Islet of Langerhans (tissue), 1 donor: ENCODE measurements around the gene ZPBP.
"Not testable (repeated sequence)": the region's sequence is repeated elsewhere in the genome, so short reads cannot be mapped to it uniquely, and the experiment has no call there.

ENCODE experiments used
- FAIRE-seq: peaks from one replicate; lab custom pipeline; 2011; peaks lifted over from hg19 to GRCh38; lab: Jason Lieb, UNC

Gene ZPBP

GRCh38 chr7:50092579-50093491, at the start of gene ZPBP:
Gene ZPBP, minus strand, starts transcription at chr7:50093246. Its CDS starts 52 bp downstream, at chr7:50093194.
- peak; percentile 100 for FAIRE-seq

- peak; percentile 97 for FAIRE-seq
Measured at GRCh38 chr7:50142425-50143017, 49.5 kb upstream of the ZPBP start.

DNA sequence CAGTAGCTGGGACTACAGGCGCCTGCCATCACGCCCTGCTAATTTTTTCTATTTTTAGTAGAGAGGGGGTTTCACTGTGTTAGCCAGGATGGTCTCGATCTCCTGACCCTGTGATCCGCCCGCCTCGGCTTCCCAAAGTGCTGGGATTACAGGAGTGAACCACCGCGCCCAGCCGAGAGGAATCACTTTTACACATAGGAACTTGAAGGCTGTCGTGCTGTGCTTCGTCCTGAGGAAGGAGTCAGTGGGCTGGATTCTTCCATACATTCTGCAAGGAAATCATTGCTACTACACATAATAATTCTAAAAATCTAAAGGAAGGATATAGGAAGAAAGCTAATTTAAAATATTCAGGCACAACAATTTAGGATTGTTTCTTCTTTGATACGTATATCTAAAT, 48.8 kb upstream of the ZPBP start:
- FAIRE-seq = no peak

GRCh38 chr7:50141131-50141530, 48.1 kb upstream of the ZPBP start:
- no peak for FAIRE-seq

DNA sequence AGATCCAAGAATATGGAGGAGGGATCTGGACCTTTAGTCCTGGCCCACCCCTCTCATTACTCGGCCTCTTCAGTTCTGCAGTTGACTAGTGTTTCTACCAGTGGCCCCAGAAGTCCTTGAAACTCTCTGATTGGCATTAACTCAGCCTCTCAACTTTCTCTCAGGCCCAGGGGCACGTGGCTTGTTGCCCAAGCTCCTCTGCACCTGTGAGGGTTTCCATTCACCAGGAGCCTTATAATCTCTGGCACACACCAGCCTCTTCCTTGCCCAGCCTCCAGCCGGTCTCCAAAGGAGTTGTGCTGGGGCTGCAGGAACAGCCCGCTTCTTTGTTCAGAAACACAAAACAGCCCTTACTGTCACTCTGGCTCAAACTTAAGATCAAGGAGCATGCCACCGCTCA, 47.6 kb upstream of the ZPBP start:
- no peak for FAIRE-seq

GRCh38 chr7:50138101-50138500, 45.1 kb upstream of the ZPBP start:
- no peak for FAIRE-seq

- no peak for FAIRE-seq
Measured at GRCh38 chr7:50125766-50126165, 32.7 kb upstream of the ZPBP start.

GRCh38 chr7:50121286-50121685, 28.2 kb upstream of the ZPBP start:
- FAIRE-seq = no peak

GRCh38 chr7:50119815-50120637, 27.0 kb upstream of the ZPBP start:
- FAIRE-seq = no peak

- no peak for FAIRE-seq
Measured at GRCh38 chr7:50112250-50112649, 19.2 kb upstream of the ZPBP start.

DNA sequence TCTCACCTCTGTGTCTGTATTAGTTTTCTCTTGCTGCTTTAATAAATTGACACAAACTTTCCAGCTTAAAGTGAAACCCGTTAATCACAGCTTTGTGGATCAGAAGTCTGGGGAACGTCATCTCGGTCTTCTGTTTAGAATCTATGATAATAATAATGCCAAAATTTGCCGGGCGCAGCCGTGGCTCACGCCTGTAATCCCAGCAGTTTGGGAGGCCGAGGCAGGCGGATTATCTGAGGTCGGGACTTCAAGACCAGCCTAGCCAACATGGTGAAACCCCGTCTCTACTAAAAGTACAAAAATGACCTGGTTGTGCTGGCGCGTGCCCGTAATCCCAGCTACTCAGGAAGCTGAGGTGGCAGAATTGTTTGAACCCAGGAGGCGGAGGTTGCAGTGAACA, 8.8 kb upstream of the ZPBP start:
- FAIRE-seq = no peak

GRCh38 chr7:50095634-50096033, 2.6 kb upstream of the ZPBP start:
- no peak for FAIRE-seq

GRCh38 chr7:50088463-50089129, 4.5 kb downstream of the ZPBP start:
- FAIRE-seq = no peak

DNA sequence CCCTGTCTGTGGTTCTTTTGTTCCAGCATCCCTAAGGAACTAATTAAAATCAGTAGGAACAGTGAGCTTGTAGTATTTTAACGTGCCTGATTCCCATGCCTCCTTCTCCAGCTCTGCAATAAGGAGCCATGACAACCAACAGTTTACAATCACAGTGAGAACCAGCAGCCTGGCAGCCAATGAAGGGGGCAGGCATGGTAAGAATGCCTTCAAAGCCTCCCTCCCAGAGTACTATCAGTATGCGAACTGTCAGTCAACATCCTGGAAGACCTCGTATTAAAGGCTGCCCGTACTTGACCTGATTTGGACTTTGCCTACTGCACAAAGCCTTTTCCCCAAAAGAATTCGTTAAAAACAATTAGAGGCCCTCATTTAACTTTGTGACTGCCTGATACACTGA, 7.7 kb downstream of the ZPBP start:
- FAIRE-seq = no peak

DNA sequence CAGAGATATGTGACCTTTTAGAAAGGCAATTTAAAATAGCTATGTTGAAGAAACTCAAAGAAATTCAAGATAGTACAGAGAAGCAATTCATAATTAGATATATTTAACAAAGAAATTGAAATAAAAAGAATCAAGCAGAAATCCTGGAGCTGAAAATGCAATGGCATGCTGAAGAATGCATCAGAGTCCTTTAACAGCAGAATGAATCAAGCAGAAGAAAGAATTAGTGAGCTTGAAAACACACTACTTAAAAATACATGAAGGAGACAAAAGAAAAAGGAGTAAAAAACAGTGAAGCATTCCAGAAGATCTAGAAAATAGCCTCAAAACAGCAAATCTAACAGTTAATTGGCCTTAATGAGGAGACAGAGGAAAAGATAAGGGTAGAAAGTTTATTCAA, 20.0 kb downstream of the ZPBP start:
- FAIRE-seq = no peak

DNA sequence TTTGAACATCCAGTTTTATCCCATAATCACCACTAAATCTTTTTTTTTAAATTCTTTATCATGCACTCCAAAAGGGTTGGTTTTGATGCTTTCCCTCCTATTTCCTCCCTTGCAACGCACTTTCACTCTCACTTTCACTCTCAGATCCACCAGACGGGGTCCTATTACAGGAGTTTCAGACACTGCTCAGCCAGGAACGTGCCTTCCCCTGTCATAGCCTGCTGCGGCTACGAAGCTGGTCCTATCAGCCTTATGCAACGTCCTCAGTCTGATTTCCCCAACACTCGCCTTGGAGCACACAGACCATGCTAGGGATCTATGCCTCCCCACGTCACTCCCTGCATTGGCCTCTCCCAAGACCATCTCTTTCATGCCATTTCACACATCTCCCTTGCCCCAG, 23.4 kb downstream of the ZPBP start:
- no peak for FAIRE-seq

DNA sequence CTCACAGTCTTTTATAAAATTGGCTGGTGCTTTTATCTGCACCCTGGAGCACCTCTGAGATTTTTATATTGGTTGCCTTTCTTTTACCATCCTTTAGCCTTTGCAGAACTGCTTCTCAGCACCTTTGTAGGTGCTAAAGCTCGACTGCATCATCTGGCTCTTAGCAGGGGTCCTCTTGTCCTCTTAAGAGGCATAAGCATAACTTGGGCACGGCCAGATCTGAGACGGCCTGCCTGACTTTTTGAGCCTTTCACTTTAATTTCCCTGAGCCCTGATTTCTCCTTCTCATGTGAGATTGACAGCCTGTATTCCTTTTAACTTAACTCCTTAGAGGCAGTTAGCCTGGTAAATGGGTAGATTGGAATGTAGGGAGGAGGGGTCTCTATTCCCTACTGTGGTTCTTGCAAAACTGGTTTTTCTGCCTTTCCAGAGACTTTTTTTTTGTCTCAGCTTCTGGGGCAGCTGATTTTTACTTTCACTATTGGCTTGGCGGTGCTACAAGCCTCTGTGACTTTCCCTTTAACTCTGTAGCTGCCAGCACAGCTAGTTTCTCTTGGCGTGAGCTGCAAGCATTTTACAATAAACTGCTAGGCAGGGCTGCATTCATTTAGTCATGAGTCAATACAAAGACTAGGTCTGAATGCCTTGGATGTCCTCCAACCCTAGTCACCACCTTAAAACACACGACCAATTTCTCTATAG, 24.0 kb downstream of the ZPBP start:
- no peak for FAIRE-seq

- no peak for FAIRE-seq
Measured at GRCh38 chr7:50068026-50068425, 25.0 kb downstream of the ZPBP start.

GRCh38 chr7:50062951-50063350, 30.1 kb downstream of the ZPBP start:
- no peak for FAIRE-seq

DNA sequence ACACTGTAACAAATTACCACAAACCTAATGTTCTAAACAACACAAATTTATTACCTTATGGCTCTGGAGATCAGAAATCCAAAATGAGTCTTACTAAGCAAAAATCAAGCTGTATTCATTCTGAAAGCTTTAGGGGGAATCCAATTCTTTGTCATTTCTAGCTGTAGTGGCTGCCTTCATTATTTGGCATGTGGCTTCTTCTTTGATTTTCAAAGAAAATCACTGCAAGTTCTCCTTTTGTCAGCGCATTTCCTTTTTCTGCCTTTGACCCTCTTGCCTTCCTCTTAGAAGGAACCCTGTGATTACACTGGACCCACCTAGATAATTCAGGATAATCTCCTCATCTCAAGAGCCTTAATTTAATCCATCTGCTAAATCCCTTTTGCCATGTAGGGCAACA, 36.9 kb downstream of the ZPBP start:
- no peak for FAIRE-seq

- no peak for FAIRE-seq
Measured at GRCh38 chr7:50047716-50048115, 45.3 kb downstream of the ZPBP start.

DNA sequence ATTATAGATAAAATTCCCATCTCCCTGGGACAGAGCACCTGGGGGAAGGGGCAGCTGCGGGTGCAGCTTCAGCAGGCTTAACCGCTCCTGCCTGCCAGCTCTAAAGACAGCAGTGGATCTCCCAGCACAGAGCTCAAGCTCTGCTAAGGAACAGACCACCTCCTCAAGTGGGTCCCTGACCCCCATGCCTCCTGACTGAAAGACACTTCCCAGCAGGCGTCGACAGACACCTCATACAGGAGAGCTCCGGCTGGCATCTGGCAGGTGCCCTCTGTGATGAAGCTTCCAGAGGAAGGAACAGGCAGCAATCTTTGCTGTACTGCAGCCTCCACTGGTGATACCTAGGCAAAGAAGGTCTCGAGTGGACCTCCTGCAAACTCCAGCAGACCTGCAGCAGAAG, 51.9 kb downstream of the ZPBP start:
- FAIRE-seq = not testable (repeated sequence)
